GM23248 (cell line): ENCODE results near the gene TTC39C.

Experiments
- EZH2 ChIP-seq: fragments of 200-600 bp; sonication (generic); IDR thresholded peaks from 2 replicates; pipeline ENCODE4 v1.6.1; 2018; ENCODE audit warnings: antibody characterized with exemption, mild to moderate bottlenecking; ENCODE audit not compliant: insufficient read depth, poor library complexity, severe bottlenecking
- EZH2phosphoT487 ChIP-seq: fragments of 200-600 bp; sonication (generic); IDR thresholded peaks from 2 replicates; pipeline ENCODE4 v1.6.1; 2018; ENCODE audit warnings: antibody characterized with exemption, moderate library complexity, mild to moderate bottlenecking, low read depth; ENCODE audit not compliant: insufficient read depth

DNA sequence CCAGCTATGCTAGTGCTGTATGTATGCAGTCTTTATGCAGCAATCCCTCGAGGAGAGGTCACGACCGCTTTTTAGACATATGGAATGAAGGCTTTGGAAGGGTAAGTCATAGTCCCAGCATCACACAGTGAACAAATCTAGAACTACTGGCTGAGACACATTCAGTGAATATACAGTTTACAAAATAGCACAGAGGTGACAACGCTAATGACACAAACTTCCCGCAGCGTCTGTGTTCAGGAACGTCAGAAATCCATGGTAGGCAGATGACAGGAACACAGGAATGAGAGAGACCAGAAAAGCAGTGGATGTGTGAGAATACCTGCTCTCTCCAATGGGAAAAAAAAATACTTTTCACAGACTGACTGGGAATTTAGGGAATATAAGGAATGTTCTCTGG, 153.9 kb downstream of the TTC39C start:
- no peak for TF ChIP-seq EZH2
- no peak for TF ChIP-seq EZH2phosphoT487
